ENCODE data around the gene FAM53A. TPM values are rescaled to one million over a fixed set of nuclear protein-coding genes. Genes with fewer than 3 reads are reported as not detected.

Gene FAM53A
- total and polyA plus RNA-seq, 4 donors, result 0.44 to 2.2 (median 0.97) TPM

DNA sequence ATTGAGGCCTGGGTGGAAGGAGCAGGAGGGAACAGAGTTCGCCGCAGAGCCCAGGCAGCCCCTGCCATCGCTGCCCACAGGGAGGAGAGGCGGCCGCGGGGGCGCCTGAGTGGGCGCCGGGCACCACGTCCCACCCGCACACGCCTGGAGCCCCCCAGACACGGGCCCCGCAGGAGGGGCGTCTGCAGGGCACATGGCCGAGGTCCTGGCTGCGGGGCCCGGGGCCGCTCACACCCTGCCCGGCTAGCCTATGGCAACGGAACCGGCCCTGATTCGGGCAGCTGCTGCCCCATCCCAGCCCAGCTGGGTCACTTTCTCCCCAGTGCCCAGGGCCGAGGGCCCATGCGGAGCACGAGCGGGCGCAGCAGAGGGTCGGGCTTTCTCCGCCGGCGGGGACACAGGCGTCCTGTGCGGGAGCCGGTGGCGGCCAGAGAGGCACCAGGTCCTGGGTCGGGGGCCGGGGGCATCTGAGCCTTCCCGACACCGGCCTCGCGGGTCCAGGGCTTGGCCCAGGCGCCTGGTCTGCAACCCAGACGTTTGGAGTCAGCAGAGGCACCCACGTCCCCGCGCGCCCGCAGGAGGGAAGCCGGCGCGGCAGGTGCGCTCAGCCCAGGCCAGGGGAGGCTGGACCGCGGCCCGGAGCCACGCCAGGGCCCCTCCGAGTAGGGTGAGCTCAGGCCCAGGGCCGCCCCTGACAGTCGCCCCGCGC is 91.2 kb downstream of the FAM53A start:
- H3K9me3 ChIP-seq (ENCODE audit: control insufficient read depth in 4 of 4, low read length in 3 of 4), result peaks cover 3 to 12% (median 8%) of the 10 kb centered on the region in 4 donors

GRCh38 chr4:1592068-1592708 is 91.9 kb downstream of the FAM53A start:
- WGBS, result 94% methylated on average over 36 of the region's 36 CpGs
- no peak overlapping the region for H3K27ac ChIP-seq (ENCODE audit: low read depth in 1 of 2, low read length in 2 of 2)
- H3K27me3 ChIP-seq (ENCODE audit: control insufficient read depth in 4 of 4, insufficient read depth in 4 of 4, low read length in 3 of 4), result no peaks in the 10 kb centered on the region
- H3K36me3 ChIP-seq (ENCODE audit: control insufficient read depth in 4 of 4, insufficient read depth in 3 of 4, low read depth in 1 of 4, low read length in 3 of 4), result no peaks in the 10 kb centered on the region
- no peaks in the 10 kb centered on the region for H3K4me1 ChIP-seq (ENCODE audit: control insufficient read depth in 4 of 4, insufficient read depth in 4 of 4, low read length in 3 of 4)
- TF ChIP-seq FOXA1 (IDR thresholded peaks at IDR 0.05) (no peak), CTCF (IDR thresholded peaks at IDR 0.05; ENCODE audit: low read depth, low read length, missing input control) (no peak), ATF3 (IDR thresholded peaks at IDR 0.05) (no peak), HNF4A (conservative IDR thresholded peaks at IDR 0.05) (no peak), NR2F2 (IDR thresholded peaks at IDR 0.05) (no peak), HNF4G (IDR thresholded peaks at IDR 0.05) (no peak), YY1 (IDR thresholded peaks at IDR 0.05) (no peak), GABPA (IDR thresholded peaks at IDR 0.05 in 1 of 2, conservative IDR thresholded peaks at IDR 0.05 in 1 of 2) (no peak)
- H3K9ac ChIP-seq (ENCODE audit: low read depth in 1 of 2, low read length in 2 of 2), result no peak overlapping the region
- DNase-seq (ENCODE audit: low spot score), result no peak
- H3K4me3 ChIP-seq (ENCODE audit: low read depth in 1 of 3, low read length in 3 of 3), result no peak overlapping the region
- H3K9me3 ChIP-seq (ENCODE audit: control insufficient read depth in 4 of 4, low read length in 3 of 4), result peaks cover 3 to 12% (median 8%) of the 10 kb centered on the region in 4 donors

More for the DNA sequence above, 91.2 kb downstream of the FAM53A start:
- Histone ChIP-seq H3K36me3 (ENCODE audit: control insufficient read depth in 4 of 4, insufficient read depth in 3 of 4, low read depth in 1 of 4, low read length in 3 of 4) (no peaks in the 10 kb centered on the region), H3K4me1 (ENCODE audit: control insufficient read depth in 4 of 4, insufficient read depth in 4 of 4, low read length in 3 of 4) (no peaks in the 10 kb centered on the region), H3K4me3 (ENCODE audit: low read depth in 1 of 3, low read length in 3 of 3) (no peak overlapping the region), H3K27ac (ENCODE audit: low read depth in 1 of 2, low read length in 2 of 2) (no peak overlapping the region), H3K9ac (ENCODE audit: low read depth in 1 of 2, low read length in 2 of 2) (no peak overlapping the region), H3K27me3 (ENCODE audit: control insufficient read depth in 4 of 4, insufficient read depth in 4 of 4, low read length in 3 of 4) (no peaks in the 10 kb centered on the region)
- TF ChIP-seq RXRA (IDR thresholded peaks at IDR 0.05) (no peak), HNF4G (IDR thresholded peaks at IDR 0.05) (no peak), CTCF (IDR thresholded peaks at IDR 0.05; ENCODE audit: low read depth, low read length, missing input control) (no peak), FOXA2 (IDR thresholded peaks at IDR 0.05) (no peak), RAD21 (IDR thresholded peaks at IDR 0.05) (no peak)
- DNase-seq (ENCODE audit: low spot score), result no peak
- 89% methylated on average over 62 of the region's 62 CpGs for WGBS

GRCh38 chr4:1591107-1591506 is 93.0 kb downstream of the FAM53A start:
- 91% methylated on average over 3 of the region's 3 CpGs for WGBS
- no peak for TF ChIP-seq CTCF (IDR thresholded peaks at IDR 0.05; ENCODE audit: low read depth, low read length, missing input control)
- TF ChIP-seq HNF4G (IDR thresholded peaks at IDR 0.05), result no peak
- no peak for TF ChIP-seq SP1 (IDR thresholded peaks at IDR 0.05)
- no peak for TF ChIP-seq MAX (IDR thresholded peaks at IDR 0.05)
- no peak for TF ChIP-seq FOXA2 (IDR thresholded peaks at IDR 0.05)
- no peak for TF ChIP-seq ATF3 (IDR thresholded peaks at IDR 0.05)
- no peak for TF ChIP-seq TAF1 (conservative IDR thresholded peaks at IDR 0.05)
- H3K9me3 ChIP-seq (ENCODE audit: control insufficient read depth in 4 of 4, low read length in 3 of 4), result peaks cover 3 to 12% (median 8%) of the 10 kb centered on the region in 4 donors
- no peak overlapping the region for H3K27ac ChIP-seq (ENCODE audit: low read depth in 1 of 2, low read length in 2 of 2)
- no peak for DNase-seq (ENCODE audit: low spot score)
- no peaks in the 10 kb centered on the region for H3K4me1 ChIP-seq (ENCODE audit: control insufficient read depth in 4 of 4, insufficient read depth in 4 of 4, low read length in 3 of 4)
- H3K27me3 ChIP-seq (ENCODE audit: control insufficient read depth in 4 of 4, insufficient read depth in 4 of 4, low read length in 3 of 4), result no peaks in the 10 kb centered on the region
- no peak overlapping the region for H3K9ac ChIP-seq (ENCODE audit: low read depth in 1 of 2, low read length in 2 of 2)
- no peak overlapping the region for H3K4me3 ChIP-seq (ENCODE audit: low read depth in 1 of 3, low read length in 3 of 3)
- no peaks in the 10 kb centered on the region for H3K36me3 ChIP-seq (ENCODE audit: control insufficient read depth in 4 of 4, insufficient read depth in 3 of 4, low read depth in 1 of 4, low read length in 3 of 4)
